GM18498 (cell line): Measurements from ENCODE around the gene STK32A.
"Not testable (repeated sequence)": the region's sequence is repeated elsewhere in the genome, so short reads cannot be mapped to it uniquely, and the experiment has no call there.

ENCODE experiments used
- ATAC-seq: cut with Tn5 transposase; IDR thresholded peaks from one replicate; pipeline ENCODE4 v1.9.1; 2021; ENCODE audit warnings: mild to moderate bottlenecking, moderate library complexity; ENCODE audit not compliant: unreplicated experiment

The STK32A gene

DNA sequence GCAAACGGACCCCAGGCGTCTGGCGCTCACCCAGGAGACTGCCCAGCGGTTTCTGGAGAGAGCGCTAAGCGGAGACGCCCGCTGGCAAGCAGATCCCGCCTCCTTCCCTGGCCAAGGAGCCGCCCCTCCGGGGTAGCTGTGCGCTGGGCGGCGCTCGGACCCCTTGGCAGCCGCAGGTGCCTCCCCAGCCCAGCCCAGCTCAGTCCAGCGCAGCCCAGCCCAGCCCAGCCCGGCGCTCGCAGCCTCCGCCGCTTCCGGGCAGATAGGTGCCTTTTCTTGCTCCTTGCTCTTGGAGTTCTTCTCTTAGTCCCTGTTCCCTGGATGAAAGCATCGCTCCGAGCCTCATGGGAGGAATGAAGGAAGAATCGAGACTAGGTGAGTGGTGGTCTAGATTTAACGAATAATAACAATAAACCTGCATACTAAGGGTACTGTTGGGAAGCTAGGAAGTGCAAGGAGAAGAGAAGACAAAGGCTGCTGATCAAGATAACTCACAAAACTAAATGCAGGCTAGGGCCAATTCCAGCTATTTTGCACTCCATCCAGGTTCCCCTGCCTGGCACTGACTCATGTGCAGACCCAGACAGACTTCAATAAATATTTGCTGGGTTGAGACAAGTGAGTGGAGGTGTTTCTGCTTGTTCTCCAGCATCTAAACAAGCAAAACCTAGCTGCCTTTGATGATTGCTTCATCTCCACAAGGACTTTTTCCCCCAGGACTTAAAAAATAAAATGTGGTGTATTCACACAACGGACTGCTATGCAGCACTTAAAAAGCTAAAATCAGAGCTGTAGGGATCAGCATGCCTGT, at the start of gene STK32A:
TSS of gene STK32A (plus strand) at position 202 of the 811 bp plus-strand sequence. CDS start 4,609 bp downstream, outside the sequence.
- ATAC-seq = no peak

DNA sequence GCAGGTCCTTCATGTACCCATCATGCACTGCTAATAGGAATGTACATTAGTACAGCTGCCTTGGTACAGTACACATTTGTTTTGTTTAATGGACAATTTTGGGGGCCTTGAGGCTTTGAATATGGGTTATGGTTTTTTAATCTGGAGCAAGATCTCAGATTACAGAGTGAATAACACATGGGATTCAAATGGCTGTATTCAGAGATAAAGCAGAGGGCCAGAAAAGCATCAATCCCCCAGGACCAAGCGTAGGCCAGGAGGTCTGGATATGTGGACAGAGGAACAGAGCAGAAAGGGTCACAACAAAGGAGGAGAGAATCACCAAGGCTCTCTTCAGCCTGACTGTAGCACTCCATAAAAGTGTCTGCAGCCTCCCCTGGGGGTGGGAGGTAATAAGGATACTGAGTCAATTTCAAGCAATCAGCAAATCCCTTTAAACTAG, 47.7 kb upstream of the STK32A start:
- ATAC-seq = no peak

DNA sequence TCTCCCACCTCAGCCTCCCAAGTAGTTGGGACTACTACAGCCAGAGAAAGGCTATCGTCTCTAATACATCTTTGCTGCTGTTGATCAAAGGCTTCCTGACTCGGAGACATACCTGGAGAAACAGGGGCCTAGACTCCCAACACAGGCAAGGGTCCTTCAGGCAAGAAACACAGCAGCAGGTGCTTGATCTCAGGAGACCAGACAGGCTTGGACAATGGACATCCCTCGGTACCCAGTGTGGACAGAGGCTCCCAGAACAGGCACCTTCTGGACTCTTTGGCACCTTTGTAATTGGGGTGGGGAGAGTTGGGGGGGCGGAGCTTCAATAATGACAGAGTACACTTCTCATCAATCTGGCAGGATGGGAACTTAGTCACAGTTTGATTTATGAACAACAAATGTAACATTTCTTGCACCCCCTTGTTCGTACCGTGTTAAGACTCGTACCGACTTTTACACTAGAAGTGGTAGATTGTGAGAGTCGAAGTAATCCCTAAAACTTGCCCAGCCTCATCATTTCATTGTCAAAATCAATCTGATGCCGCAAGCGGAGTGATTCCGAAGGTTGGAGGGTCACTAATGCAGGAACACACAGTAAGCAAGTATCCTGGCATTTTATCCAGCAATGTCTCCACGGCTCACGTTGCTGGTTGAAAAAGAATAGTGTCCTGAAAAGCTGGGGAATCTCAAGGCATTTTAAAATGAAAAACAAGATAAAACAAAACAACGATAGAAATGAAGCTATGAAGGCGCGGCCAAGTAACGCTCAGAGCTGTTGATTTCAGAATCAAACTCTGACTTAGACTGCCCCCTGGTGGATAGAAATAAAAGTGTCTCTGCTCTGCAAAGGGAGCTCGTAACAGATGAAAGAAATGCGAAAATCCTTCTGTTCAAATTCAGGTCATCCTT, 46.4 kb upstream of the STK32A start:
- peak; percentile 92 for ATAC-seq

DNA sequence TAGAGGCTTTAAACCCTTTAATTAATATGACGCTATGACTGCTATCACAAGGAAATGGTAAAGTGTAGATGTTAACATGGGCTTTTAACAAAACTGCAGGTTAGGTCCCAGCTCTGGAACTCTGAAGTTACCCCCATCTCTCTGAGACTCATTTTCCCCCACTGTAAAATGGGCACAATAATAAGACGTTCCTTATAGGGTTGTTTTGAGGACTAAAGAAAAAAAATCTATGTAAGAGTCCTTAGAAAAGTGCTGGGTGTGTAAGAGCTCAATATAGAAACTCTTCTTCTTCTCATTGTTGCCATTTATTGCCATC, 45.8 kb upstream of the STK32A start:
- peak; percentile 22 for ATAC-seq

DNA sequence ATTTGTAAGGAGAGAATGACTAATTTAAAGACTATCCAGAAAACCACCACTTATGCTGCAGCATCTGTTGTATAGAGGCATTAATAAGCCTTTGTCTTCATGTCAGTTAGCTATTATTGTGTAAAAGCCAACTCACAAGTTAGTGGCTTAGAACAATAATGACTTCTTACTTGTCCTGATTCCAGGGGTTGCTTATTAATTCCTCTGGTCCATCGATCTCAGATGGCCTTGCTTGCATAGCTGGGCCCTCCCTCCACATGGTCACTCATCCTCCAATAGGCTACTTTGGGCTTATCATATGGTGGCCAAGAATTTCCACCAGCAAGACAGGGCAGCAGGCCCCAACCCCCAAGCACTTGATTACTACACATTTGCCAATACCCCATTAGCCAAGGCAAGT, 44.5 kb upstream of the STK32A start:
- no peak for ATAC-seq

DNA sequence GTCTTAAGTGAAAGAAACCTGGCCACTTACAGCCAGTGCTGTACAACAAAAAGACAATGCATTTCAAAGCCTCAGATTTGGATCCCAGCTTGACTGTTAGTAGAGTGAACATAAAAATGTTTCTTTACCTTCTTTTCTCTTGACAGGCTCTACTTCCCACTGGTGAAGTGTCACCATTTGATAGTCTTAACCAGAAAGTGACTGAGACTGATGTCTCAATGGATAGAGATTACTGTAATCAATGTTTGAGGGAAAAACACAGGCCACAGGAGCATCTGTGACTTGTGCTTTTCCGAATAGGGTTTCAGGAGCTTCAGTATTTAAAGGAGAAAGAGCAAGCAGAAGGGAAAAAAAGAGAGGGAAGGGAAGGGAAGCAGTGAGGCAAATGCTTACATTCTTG, 41.7 kb upstream of the STK32A start:
- ATAC-seq = no peak

DNA sequence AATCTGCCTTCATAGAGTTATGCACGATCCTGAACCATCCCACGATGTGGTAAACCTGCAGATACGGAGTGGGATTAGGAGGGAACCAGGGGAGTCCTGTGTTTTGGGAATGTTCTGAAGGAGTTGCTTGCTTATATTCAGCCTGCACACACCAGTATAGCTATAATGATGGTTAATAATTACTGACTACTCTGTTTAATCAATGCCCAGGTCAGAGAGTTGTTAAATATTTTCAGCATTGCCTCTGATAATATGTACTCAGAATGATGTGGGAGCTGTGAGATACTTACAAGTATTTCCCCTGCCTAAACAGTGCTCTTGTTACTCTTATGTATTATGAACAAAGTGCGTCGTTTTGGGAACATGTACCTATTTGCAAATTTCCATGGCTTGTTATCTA, 34.8 kb upstream of the STK32A start:
- no peak for ATAC-seq

DNA sequence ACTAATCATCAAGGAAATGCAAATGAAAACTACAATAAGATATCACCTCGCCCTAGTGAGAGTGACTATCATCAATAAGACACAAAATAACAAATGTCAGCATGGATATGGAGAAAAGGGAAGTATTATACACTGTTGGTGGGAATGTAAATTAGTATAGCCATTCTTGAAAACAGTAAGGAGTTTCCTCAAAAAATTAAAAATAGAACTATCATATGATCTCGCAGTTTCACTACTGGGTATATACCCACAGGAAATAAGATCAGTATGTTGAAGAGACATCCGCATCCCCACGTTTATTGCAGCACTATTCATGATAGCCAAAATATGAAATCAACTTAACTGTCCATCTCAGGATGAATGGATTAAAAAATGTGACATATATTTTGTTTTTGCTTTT, 31.6 kb upstream of the STK32A start:
- no peak for ATAC-seq

DNA sequence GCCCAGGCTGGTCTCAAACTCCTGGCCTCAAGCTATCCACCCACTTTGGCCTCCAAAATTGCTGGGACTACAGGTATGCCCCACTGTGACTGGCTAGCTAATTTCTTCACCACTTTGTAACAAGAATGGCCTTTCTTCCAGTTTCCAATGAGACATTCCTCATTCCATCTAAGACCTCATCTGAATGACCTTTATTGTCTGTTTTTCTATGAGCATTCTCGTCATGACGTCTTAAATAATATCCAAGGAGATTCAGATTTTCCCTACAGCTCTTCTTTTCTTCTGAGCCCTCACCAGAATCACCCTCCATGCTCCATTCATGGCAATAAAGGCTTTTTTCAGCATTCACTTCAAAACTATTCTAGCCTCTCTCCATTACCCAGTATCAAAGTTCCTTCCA, 30.2 kb upstream of the STK32A start:
- no peak for ATAC-seq

DNA sequence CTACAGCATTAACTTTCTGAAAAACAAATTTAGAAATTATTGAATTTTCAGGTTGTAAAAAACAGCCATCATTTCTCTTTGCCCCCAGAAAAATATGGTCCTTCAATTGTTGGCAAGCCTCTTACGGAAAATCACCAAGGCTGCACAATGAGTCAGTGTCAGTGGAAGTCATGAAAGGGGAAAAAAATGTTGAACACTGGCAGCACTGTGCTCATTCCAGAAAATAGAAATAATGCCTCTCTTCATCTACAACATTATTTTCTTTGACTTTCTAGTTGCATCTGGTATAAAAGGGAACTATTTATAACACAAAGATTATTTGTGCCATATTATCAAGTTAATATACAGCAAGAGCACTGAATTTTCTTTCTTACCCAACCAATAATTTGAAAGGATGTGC, 26.7 kb upstream of the STK32A start:
- ATAC-seq = no peak

DNA sequence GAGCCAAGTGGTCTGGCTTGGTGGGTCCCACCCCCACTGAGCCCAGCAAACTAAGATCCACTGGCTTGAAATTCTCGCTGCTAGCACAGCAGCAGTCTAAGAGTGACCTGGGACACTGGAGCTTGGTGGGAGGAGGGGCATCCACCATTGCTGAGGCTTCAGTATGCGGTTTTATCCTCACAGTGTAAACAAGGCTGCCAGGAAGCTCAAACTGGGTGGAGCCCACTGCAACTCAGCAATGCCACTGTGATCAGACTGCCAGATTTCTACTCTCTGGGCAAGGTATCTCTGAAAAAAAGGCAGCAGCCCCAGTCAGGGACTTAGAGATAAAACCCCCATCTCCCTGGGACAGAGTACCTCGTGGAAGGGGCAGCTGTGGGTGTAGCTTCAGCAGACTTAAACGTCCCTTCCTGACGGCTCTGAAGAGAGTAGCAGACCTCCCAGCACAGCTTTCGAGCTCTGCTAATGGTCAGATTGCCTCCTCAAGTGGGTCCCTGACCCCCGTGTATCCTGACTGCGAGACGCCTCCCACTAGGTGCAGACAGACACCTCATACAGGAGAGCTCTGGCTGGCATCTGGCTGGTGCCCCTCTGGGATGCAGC, 18.2 kb upstream of the STK32A start:
- ATAC-seq = no peak

DNA sequence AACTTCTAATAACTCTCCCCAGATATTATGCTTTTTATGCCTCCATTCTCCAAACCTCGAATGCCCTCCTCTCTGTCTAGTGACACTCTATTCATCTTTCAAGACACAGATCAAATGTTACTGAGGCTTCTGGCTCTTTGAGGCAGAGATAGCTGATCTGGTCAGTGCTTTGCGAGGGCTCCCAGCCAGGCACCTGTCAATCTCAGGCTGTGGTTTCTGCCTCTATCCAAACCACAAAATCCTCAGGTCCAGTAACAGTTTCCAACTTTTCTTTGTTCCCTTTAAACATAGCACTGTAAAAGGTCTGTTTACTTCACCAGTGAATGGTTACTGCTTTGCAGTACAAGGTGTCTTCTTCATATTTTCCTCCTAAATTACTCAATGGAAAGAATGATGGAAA, 11.5 kb upstream of the STK32A start:
- no peak for ATAC-seq

DNA sequence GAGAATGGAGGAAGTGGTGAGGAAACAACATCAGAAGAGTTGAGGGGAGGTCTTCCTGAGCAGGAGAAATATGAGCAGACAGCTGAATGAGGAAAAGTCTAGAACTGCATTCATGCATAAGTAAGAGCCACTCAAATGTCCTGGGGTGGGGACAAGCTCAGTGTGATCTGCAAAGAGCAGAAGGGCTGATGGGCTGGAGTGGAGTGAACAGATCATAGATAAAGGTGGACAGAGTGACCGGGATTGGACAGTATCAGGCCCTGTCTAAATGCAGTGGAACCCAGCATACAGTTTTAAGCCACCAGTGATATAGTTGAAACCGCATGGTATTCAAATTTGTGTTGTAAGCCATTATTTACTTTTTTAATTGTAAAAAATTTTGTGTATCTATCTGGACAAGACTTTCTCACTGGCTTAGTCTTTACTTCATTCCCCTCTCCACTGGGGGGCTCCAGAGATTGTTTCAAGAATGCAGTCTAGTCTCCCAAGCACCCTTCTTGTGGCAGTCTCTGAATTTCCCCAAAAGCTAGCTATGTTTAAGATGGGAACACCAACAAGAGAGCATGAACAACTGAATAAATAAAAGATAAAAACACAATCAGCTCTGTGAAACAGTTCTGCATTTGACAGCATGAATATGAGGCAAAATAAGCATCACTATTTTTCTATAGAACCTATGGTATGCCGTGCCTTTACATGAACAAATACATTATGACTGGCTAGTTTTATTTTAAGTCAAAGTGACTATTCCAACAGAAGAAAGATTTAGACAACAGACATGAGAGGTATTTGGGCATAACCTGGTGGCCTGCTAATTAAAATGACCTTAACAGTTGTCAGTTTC, 10.7 kb upstream of the STK32A start:
- peak; percentile 58 for ATAC-seq

DNA sequence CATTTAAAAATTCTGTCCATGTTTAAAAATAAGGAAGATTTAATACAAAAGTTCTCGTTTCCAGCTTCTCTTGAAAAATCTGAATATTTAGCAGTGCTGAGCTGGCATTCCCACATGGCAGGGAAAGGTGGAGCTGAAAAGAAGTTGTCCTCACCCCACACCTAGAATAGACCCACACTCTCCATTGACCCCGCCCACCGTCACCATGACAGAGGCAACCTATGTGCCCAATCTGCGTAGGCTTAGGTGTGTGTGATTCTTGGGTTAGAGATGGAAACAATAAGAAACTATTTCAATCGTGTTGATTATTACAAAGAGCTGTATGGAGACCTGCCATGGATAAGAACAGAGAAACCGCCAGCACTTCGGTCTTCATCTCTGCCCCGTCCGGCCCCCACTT, 8.9 kb upstream of the STK32A start:
- no peak for ATAC-seq

DNA sequence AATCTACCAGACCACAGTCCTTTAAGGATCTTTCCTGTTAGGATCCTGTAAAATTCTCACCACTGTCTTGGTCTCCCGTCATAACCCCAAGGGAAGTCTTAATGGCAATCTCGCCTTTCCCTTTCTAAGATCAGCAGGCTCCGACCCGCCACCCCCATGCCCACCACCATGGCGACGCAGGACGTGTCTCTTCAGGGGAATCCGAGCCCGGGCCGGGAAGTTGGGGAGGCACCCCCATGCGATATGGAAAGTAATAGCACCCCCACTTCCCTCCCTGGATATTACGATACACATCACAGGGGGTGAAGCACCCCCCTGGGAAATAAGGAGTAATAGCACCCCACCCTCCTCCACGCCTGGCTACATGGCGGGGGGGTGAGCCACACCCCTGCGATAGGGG, 8.3 kb upstream of the STK32A start:
- ATAC-seq = no peak

DNA sequence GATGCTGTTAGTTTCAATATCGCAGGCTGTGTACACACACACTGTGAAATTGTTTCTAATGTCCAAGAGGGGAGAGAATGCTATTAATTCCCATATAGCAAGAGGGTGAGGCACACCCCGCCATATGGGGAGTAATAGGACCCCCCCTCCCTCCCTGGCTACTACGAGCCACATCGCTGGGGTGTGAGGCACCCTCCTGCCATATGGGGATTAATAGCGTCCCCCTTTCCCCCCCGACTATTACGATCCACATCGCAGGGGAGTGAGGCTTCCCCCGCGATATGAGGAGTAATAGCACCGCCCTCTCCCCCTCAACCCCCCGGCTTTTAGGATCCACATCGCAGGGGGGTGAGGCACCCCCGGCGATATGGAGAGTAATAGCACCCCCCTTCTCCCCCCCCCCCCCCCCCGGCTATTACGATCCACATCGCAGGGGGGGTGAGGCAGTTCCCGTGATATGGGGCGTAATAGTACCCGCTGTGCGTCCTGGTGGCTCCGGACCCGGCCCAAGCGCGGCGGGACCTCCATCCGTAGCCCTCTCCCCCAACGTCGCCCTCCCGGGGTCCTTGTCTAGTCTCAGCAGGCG, 494 bp upstream of the STK32A start:
- ATAC-seq = no peak

DNA sequence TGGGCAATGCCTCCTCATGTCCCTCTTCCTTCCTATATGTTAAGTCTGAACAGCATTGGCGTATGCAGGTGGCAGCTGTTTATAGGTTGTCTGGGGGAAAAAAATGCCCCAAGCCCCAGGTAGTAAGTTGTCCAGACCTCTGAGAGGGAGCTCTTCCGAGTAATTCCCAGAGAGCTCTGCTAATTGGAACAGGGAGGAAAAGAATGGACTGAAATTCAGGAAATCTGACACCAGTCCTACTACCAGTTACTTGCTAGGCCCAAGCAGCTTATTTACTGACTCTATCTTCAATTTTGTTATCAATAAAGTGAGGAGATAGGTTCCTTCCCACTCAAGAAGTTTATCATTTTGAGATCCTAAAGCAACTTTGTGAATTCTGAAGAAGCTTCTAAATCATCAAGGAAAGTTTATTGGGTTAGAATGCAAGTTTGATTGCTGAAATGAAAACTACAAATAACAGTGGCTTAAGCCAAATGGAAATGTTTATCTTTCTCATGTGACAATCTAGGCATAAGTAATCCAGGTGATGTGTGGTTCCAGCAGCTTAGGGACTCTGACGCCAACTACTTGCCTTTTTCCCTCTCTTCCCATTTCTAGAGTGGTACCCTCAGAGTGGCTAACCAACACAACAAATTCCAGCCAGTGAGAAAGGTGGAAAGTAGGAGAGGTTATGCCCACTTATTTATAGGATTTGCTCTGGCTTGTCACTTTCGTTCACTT, 5.6 kb downstream of the STK32A start:
- ATAC-seq = no peak

DNA sequence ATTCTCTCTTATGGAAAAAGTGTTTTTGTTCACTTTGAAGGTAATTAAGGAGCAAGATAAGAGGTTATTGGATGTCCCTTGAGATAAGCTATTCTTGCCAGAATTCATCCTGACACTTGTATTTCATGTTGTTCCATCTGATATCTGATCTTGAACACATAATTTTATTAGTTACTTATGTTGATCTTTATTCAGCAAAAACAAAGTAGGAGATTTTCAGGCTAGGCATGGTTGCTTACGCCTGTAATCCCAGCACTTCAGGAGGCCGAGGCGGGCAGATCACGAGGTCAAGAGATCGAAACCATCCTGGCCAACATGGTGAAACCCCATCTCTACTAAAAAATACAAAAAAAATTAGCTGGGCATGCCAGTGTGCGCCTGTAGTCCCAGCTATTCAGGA, 8.4 kb downstream of the STK32A start:
- not testable (repeated sequence) for ATAC-seq

DNA sequence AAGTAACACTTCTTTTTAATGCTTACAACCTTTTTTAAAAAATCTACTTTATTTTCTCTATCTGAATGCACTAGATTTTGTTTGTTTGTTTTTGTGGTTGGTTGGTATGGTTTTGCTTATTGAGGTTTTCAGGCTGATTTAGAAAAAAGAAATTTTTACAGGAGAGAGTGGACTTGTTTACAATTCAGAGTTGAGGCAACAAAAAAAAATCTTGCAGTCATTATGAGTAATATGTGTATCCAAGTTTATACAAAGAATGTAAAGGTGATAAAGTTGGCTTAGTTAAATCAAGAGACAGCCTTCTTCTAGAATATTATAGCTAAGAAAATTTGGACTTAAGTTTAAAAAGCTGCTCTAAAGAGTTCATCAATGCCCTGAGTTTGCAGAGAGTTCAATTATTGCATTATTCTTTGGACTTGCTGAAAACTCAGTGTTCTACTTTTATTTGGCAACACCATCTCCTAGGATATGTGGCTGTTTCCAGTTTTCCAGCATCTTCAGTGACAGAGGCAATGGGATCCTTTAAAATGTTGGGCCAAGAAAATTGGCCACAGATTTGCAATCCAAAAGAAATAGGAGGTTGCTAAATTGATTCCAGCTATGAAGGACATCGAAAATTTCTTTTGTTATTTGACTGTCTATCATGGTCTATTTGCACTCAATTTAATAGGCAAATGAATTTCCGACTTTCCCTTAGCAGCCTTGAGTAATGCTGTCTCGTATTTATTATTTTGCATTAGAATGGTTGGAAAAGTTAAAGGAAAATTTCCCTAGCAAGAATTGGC, 10.7 kb downstream of the STK32A start:
- no peak for ATAC-seq
